BLaER1 (cell line): ENCODE data around the gene EPB41.
A peak's percentile ranks its signal among the peaks of the same experiment; 100 is the strongest.
"Not testable (repeated sequence)": the region's sequence is repeated elsewhere in the genome, so short reads cannot be mapped to it uniquely, and the experiment has no call there.

Experiments used
- H3K27ac ChIP-seq: shearing (Covaris generic); formaldehyde crosslinking; 2 replicates; pipeline ENCODE4 v1.8.1; 2022
- H3K27me3 ChIP-seq: shearing (Covaris generic); formaldehyde crosslinking; 2 replicates; pipeline ENCODE4 v1.8.1; 2022
- H3K36me3 ChIP-seq: shearing (Covaris generic); formaldehyde crosslinking; 2 replicates; pipeline ENCODE4 v1.8.1; 2022
- H3K4me1 ChIP-seq: shearing (Covaris generic); formaldehyde crosslinking; 2 replicates; pipeline ENCODE4 v1.8.1; 2022
- H3K4me2 ChIP-seq: shearing (Covaris generic); formaldehyde crosslinking; 2 replicates; pipeline ENCODE4 v1.8.1; 2022
- H3K4me3 ChIP-seq: shearing (Covaris generic); formaldehyde crosslinking; 2 replicates; pipeline ENCODE4 v1.8.1; 2022
- H3K9ac ChIP-seq: shearing (Covaris generic); formaldehyde crosslinking; 2 replicates; pipeline ENCODE4 v1.8.1; 2022
- H3K9me3 ChIP-seq: shearing (Covaris generic); formaldehyde crosslinking; 2 replicates; pipeline ENCODE4 v1.8.1; 2022
- H4K20me1 ChIP-seq: shearing (Covaris generic); formaldehyde crosslinking; 2 replicates; pipeline ENCODE4 v1.8.1; 2022
- Cebpa-rat ChIP-seq: shearing (Covaris generic); IDR thresholded peaks from 2 replicates; pipeline ENCODE4 v1.8.1; 2022

Gene EPB41

DNA sequence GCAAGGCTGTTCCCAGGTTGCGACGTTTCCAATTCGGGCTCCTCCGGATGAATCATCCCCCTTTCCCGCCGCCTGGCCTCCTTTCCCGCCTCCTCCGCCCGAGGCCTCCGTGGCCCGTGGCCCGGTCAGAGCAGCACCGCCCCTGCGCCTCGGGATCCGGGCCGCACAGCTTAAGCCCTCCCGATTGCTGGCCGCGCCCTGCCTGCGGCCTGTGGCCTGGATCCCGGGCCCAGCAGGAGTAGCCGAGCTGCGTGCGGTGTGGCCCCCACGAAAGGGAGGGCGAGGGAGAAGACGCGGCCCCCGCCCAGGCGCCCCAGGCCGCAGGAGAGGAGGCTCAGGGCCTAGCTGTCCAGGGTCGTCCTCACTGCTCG is 208.3 kb downstream of the EPB41 start:
- no peak overlapping the region for H3K4me3 ChIP-seq
- no peak overlapping the region for H3K27ac ChIP-seq
- H3K27me3 ChIP-seq: peaks cover 80% of the 10 kb centered on the region
- no peak for TF ChIP-seq Cebpa-rat
- H3K4me2 ChIP-seq: no peak overlapping the region
- no peaks in the 10 kb centered on the region for H3K9me3 ChIP-seq
- H3K36me3 ChIP-seq: peaks cover 22% of the 10 kb centered on the region
- H4K20me1 ChIP-seq: peaks cover 67% of the 10 kb centered on the region
- H3K4me1 ChIP-seq: peaks cover 20% of the 10 kb centered on the region
- no peak overlapping the region for H3K9ac ChIP-seq

DNA sequence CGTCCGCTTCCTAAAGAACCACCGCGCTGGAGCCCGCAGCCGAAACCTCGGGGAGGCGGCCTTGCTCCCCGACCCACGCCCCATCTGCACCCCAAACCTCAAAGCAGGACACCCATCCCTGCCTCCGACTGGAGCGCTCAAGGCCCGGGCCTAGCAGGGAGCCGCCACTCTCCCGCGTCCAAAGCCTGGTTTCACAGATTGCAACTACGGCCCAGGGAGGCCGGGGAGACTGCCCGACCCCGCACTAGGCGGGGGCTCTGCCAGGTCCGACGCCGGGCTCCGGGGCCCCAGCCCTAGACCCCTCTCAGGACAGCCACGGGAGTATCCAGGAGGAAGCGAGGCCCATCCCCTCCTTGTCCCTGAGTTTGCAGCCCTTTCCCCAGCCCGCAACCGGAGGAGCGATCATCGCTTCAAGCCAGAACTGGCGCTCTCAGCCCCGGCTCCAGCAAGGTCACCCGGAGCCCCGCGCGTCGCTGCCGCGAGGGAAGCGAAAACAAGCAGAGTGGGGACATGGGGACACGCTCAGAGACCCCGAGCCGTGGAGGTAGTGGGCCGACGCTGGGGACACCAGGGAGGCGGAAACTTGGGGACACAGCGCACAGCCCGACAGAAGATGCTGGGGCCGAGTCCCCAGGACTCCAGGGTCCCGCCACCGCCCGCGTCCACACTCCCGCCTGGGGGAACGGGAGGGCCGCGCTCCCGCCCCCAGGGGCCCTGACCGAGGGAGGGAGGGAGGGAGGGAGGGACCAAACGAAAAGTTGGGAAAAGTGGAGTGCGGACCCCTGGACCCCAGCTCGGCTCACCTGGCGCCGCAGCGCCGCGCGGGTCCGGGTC is 208.9 kb downstream of the EPB41 start:
- Histone ChIP-seq H3K27me3 (peaks cover 86% of the 10 kb centered on the region), H3K9me3 (no peaks in the 10 kb centered on the region), H3K36me3 (peaks cover 16% of the 10 kb centered on the region), H3K4me1 (peaks cover 20% of the 10 kb centered on the region), H4K20me1 (peaks cover 67% of the 10 kb centered on the region), H3K4me3 (no peak overlapping the region), H3K27ac (no peak overlapping the region), H3K9ac (no peak overlapping the region), H3K4me2 (peak overlapping the region; percentile 96)
- no peak for TF ChIP-seq Cebpa-rat

- no peak for TF ChIP-seq Cebpa-rat
- peak within 1 kb of the TSS; percentile 57 for H3K9ac ChIP-seq
- 0 out of 2 replicates have a peak within 1 kb of the TSS, but pooled peaks have one; percentile 4 for H3K27ac ChIP-seq
- peak within 1 kb of the TSS; percentile 96 for H3K4me2 ChIP-seq
- H3K4me1 ChIP-seq: peaks cover 20% of the 10 kb centered on the region
- H3K4me3 ChIP-seq: peak within 1 kb of the TSS; percentile 71
- peaks cover 10% of the 10 kb centered on the region for H3K36me3 ChIP-seq
- H3K27me3 ChIP-seq: peaks cover 88% of the 10 kb centered on the region
- H3K9me3 ChIP-seq: no peaks in the 10 kb centered on the region
- peaks cover 61% of the 10 kb centered on the region for H4K20me1 ChIP-seq
These were observed 209.6 kb downstream of the EPB41 start, which contains the start of gene TMEM200B for GRCh38 chr1:29123887-29124365. Gene TMEM200B, minus strand, starts transcription at chr1:29123903. Its CDS starts 2,075 bp downstream, at chr1:29121828.

GRCh38 chr1:29124366-29125236 is 210.2 kb downstream of the EPB41 start:
- Histone ChIP-seq H3K9ac (peak overlapping the region; percentile 57), H3K4me2 (peak overlapping the region; percentile 96)

GRCh38 chr1:29125237-29125641 is 210.9 kb downstream of the EPB41 start:
- H3K4me3 ChIP-seq: peak overlapping the region; percentile 71; the same call in 1 of the 2 replicates
- H4K20me1 ChIP-seq: peaks cover 52% of the 10 kb centered on the region
- H3K9ac ChIP-seq: no peak overlapping the region
- TF ChIP-seq Cebpa-rat: no peak
- peaks cover 8% of the 10 kb centered on the region; the same call in 1 of the 2 replicates for H3K36me3 ChIP-seq
- no peaks in the 10 kb centered on the region for H3K9me3 ChIP-seq
- peaks cover 29% of the 10 kb centered on the region for H3K4me1 ChIP-seq
- H3K4me2 ChIP-seq: peak overlapping the region; percentile 96
- no peak overlapping the region for H3K27ac ChIP-seq
- H3K27me3 ChIP-seq: peaks cover 79% of the 10 kb centered on the region

More at GRCh38 chr1:29124366-29125236, 210.2 kb downstream of the EPB41 start:
- peaks cover 85% of the 10 kb centered on the region for H3K27me3 ChIP-seq
- peaks cover 22% of the 10 kb centered on the region for H3K4me1 ChIP-seq
- 0 out of 2 replicates have a peak overlapping the region, but pooled peaks have one; percentile 4 for H3K27ac ChIP-seq
- peak overlapping the region; percentile 71 for H3K4me3 ChIP-seq
- H3K36me3 ChIP-seq: peaks cover 9% of the 10 kb centered on the region; the same call in 1 of the 2 replicates
- H3K9me3 ChIP-seq: no peaks in the 10 kb centered on the region
- no peak for TF ChIP-seq Cebpa-rat
- peaks cover 58% of the 10 kb centered on the region for H4K20me1 ChIP-seq

DNA sequence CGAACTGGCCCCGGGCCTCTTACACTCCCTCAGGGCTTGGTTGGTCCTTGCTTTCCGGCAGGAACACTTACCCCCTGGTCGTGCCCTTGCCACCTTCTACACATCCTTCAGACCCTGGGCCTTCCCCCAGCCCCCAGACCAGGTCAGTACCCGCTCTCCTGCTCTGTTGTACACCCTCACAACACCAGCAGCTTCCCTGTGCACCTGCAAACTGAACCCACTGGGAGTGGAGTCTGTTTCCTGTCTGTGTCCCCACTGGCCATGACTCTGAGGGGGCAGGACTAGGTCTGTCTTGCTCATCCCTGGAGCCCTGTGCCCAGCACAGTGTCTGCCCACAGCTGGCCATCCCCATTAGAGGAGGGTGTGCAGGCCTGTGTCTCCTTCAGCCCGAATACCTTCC is 211.4 kb downstream of the EPB41 start:
- peaks cover 30% of the 10 kb centered on the region for H3K4me1 ChIP-seq
- H3K36me3 ChIP-seq: 0 out of 2 replicates have a peak, but pooled peaks cover 3% of the 10 kb centered on the region
- peaks cover 73% of the 10 kb centered on the region for H3K27me3 ChIP-seq
- no peak overlapping the region for H3K9ac ChIP-seq
- no peak overlapping the region for H3K4me2 ChIP-seq
- no peak overlapping the region for H3K4me3 ChIP-seq
- H3K27ac ChIP-seq: no peak overlapping the region
- TF ChIP-seq Cebpa-rat: no peak
- H4K20me1 ChIP-seq: peaks cover 47% of the 10 kb centered on the region
- no peaks in the 10 kb centered on the region for H3K9me3 ChIP-seq

DNA sequence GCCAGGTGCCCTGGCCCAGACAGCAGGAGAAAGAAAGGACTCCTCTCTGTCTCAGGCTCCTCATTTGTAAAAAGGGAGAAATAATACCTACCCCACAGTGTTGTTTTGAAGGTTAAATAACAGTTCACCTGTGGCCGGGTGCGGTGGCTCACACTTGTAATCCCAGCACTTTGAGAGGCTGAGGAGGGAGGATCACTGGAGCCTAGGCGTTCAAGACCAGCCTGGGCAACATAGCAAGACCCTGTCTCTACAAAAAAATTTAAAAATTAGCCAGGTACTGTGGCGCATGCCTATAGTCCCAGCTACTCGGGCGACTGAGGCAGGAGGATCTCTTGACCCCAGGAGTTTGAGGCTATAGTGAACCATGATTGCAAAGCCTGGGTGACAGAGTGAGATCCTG is 211.8 kb downstream of the EPB41 start:
- H3K9ac ChIP-seq: no peak overlapping the region
- no peak overlapping the region for H3K4me3 ChIP-seq
- H3K27me3 ChIP-seq: peaks cover 69% of the 10 kb centered on the region
- TF ChIP-seq Cebpa-rat: no peak
- no peaks in the 10 kb centered on the region for H3K36me3 ChIP-seq
- no peaks in the 10 kb centered on the region for H3K9me3 ChIP-seq
- H3K27ac ChIP-seq: no peak overlapping the region
- H3K4me2 ChIP-seq: no peak overlapping the region
- H4K20me1 ChIP-seq: peaks cover 42% of the 10 kb centered on the region
- peaks cover 30% of the 10 kb centered on the region for H3K4me1 ChIP-seq

DNA sequence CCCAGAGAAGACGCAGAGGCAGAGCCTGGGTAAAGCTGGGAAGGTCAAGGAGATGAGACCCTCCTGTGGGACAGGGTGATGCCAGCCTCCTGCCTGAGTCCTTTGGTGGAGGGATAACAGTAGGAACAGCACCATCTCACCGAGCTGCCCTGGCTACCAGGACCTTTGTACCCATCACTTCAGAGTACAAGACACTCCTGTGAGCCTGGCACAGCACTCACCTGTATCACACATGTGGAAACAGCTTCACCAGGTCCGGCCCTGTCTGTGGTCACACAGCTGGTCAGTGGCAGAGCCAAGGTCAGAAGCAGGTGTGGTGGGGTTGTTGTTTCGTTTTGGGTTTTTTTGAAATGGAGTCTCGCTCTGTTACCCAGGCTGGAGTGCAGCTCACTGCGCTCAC is 214.4 kb downstream of the EPB41 start:
- no peak overlapping the region for H3K9ac ChIP-seq
- H4K20me1 ChIP-seq: peaks cover 28% of the 10 kb centered on the region
- TF ChIP-seq Cebpa-rat: no peak
- peaks cover 61% of the 10 kb centered on the region for H3K27me3 ChIP-seq
- no peak overlapping the region for H3K4me3 ChIP-seq
- H3K4me1 ChIP-seq: peaks cover 16% of the 10 kb centered on the region
- H3K4me2 ChIP-seq: no peak overlapping the region
- H3K27ac ChIP-seq: no peak overlapping the region
- no peaks in the 10 kb centered on the region for H3K36me3 ChIP-seq
- H3K9me3 ChIP-seq: no peaks in the 10 kb centered on the region

DNA sequence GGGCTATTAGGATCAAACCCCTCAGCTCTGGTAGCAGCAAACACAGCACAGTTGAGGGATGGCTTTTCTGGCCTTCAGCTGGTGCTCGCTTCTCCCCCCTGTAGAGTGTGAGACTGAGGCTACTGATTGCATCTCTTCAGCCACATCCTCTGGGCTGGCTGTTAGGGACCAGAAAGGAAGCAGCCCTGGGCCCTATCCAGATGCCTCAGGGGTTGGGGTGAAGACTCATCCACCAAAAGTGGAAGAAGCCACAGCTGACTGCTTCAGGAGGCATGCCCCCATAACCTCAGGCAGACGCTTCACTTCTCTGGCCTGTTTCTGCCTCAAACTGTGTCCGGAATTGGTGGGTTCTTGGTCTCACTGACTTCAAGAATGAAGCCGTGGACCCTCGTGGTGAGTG is 215.5 kb downstream of the EPB41 start:
- H4K20me1 ChIP-seq: peaks cover 33% of the 10 kb centered on the region
- H3K27ac ChIP-seq: no peak overlapping the region
- no peak for TF ChIP-seq Cebpa-rat
- H3K4me2 ChIP-seq: peak overlapping the region; percentile 60
- peaks cover 61% of the 10 kb centered on the region for H3K27me3 ChIP-seq
- H3K9ac ChIP-seq: no peak overlapping the region
- H3K9me3 ChIP-seq: no peaks in the 10 kb centered on the region
- peaks cover 20% of the 10 kb centered on the region for H3K4me1 ChIP-seq
- H3K36me3 ChIP-seq: no peaks in the 10 kb centered on the region
- no peak overlapping the region for H3K4me3 ChIP-seq

DNA sequence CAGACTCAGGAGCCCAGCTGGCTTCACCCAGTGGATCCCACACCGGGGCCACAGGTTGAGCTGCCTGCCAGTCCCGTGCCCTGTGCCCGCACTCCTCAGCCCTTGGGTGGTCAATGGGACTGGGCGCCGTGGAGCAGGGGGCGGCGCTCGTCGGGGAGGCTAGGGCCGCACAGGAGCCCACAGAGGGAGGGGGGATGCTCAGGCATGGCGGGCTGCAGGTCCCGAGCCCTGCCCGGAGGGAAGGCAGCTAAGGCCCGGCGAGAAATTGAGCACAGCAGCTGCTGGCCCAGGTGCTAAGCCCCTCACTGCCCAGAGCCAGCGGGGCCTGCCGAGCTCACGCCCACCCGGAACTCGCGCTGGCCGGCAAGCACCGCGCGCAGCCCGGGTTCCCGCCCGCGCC is 216.7 kb downstream of the EPB41 start:
- Histone ChIP-seq H3K4me1 (peaks cover 32% of the 10 kb centered on the region), H4K20me1 (peaks cover 33% of the 10 kb centered on the region), H3K27me3 (peaks cover 61% of the 10 kb centered on the region)
- H3K9me3 ChIP-seq, H3K36me3 ChIP-seq, H3K4me3 ChIP-seq, H3K4me2 ChIP-seq, H3K27ac ChIP-seq, H3K9ac ChIP-seq: not testable (repeated sequence)
